Adipocyte (in vitro differentiated cells): Measurements from ENCODE around the gene MAGOH.

Experiments
- DNase-seq: peaks from one replicate; pipeline ENCODE4 v3.0.0-alpha.2; 2015; ENCODE audit warnings: low read depth
- H3K27me3 ChIP-seq: replicated peaks from 2 replicates; pipeline ENCODE4 v1.7.0; 2013; ENCODE audit warnings: mild to moderate bottlenecking, low read length, moderate library complexity; ENCODE audit not compliant: control insufficient read depth, insufficient read depth
- H3K36me3 ChIP-seq: 2 replicates; pipeline ENCODE4 v1.7.0; 2013; ENCODE audit warnings: low read length, mild to moderate bottlenecking, moderate library complexity; ENCODE audit not compliant: control insufficient read depth, insufficient read depth, severe bottlenecking
- H3K4me1 ChIP-seq: 2 replicates; pipeline ENCODE4 v1.7.0; 2013; ENCODE audit warnings: mild to moderate bottlenecking, low read length, moderate library complexity; ENCODE audit not compliant: control insufficient read depth, insufficient read depth
- H3K4me3 ChIP-seq: 2 replicates; pipeline ENCODE4 v1.7.0; 2013; ENCODE audit warnings: mild to moderate bottlenecking, low read length, moderate library complexity
- H3K9ac ChIP-seq: 2 replicates; pipeline ENCODE4 v1.7.0; 2013; ENCODE audit warnings: mild to moderate bottlenecking, low read length, moderate library complexity
- H3K9me3 ChIP-seq: 2 replicates; pipeline ENCODE4 v1.7.0; 2013; ENCODE audit warnings: mild to moderate bottlenecking, low read length, moderate library complexity; ENCODE audit not compliant: control insufficient read depth

MAGOH gene

GRCh38 chr1:53267761-53268160 is 29.4 kb upstream of the MAGOH start:
- no peaks in the 10 kb centered on the region for H3K4me1 ChIP-seq
- peaks cover 12% of the 10 kb centered on the region for H3K36me3 ChIP-seq
- H3K4me3 ChIP-seq = no peak overlapping the region
- no peaks in the 10 kb centered on the region for H3K27me3 ChIP-seq
- H3K9ac ChIP-seq = no peak overlapping the region
- no peak for DNase-seq
- H3K9me3 ChIP-seq = no peaks in the 10 kb centered on the region

GRCh38 chr1:53266038-53266437 is 27.7 kb upstream of the MAGOH start:
- no peak overlapping the region for H3K4me3 ChIP-seq
- no peak for DNase-seq
- H3K4me1 ChIP-seq = no peaks in the 10 kb centered on the region
- no peaks in the 10 kb centered on the region for H3K27me3 ChIP-seq
- H3K36me3 ChIP-seq = peaks cover 25% of the 10 kb centered on the region
- no peaks in the 10 kb centered on the region for H3K9me3 ChIP-seq
- no peak overlapping the region for H3K9ac ChIP-seq

- Histone ChIP-seq H3K36me3 (peaks cover 26% of the 10 kb centered on the region), H3K27me3 (no peaks in the 10 kb centered on the region), H3K9me3 (no peaks in the 10 kb centered on the region), H3K4me1 (no peaks in the 10 kb centered on the region), H3K4me3 (no peak overlapping the region), H3K9ac (no peak overlapping the region)
- DNase-seq = no peak
These were observed 27.3 kb upstream of the MAGOH start for GRCh38 chr1:53265581-53265980.

- DNase-seq = no peak
- H3K9me3 ChIP-seq = no peaks in the 10 kb centered on the region
- H3K9ac ChIP-seq = no peak overlapping the region
- H3K36me3 ChIP-seq = peaks cover 31% of the 10 kb centered on the region
- H3K4me3 ChIP-seq = no peak overlapping the region
- no peaks in the 10 kb centered on the region for H3K27me3 ChIP-seq
- H3K4me1 ChIP-seq = no peaks in the 10 kb centered on the region
These were observed 25.7 kb upstream of the MAGOH start for GRCh38 chr1:53264048-53264447.

GRCh38 chr1:53262000-53262399 is 23.7 kb upstream of the MAGOH start:
- H3K4me1 ChIP-seq = no peaks in the 10 kb centered on the region
- H3K9ac ChIP-seq = no peak overlapping the region
- H3K4me3 ChIP-seq = no peak overlapping the region
- peaks cover 31% of the 10 kb centered on the region for H3K36me3 ChIP-seq
- no peak for DNase-seq
- H3K27me3 ChIP-seq = no peaks in the 10 kb centered on the region
- H3K9me3 ChIP-seq = no peaks in the 10 kb centered on the region

- Histone ChIP-seq H3K27me3 (no peaks in the 10 kb centered on the region), H3K4me3 (no peak overlapping the region), H3K36me3 (peaks cover 31% of the 10 kb centered on the region), H3K4me1 (no peaks in the 10 kb centered on the region), H3K9ac (no peak overlapping the region), H3K9me3 (no peaks in the 10 kb centered on the region)
- DNase-seq = no peak
These were observed 22.4 kb upstream of the MAGOH start for GRCh38 chr1:53260631-53261247.

GRCh38 chr1:53259932-53260331 is 21.6 kb upstream of the MAGOH start:
- Histone ChIP-seq H3K4me1 (peaks cover 5% of the 10 kb centered on the region), H3K9ac (no peak overlapping the region), H3K27me3 (no peaks in the 10 kb centered on the region), H3K36me3 (peaks cover 31% of the 10 kb centered on the region), H3K9me3 (no peaks in the 10 kb centered on the region), H3K4me3 (no peak overlapping the region)
- DNase-seq = no peak

- Histone ChIP-seq H3K4me3 (no peak overlapping the region), H3K9me3 (no peaks in the 10 kb centered on the region), H3K36me3 (peaks cover 25% of the 10 kb centered on the region), H3K9ac (no peak overlapping the region), H3K4me1 (peaks cover 20% of the 10 kb centered on the region), H3K27me3 (no peaks in the 10 kb centered on the region)
- no peak for DNase-seq
These were observed 19.9 kb upstream of the MAGOH start for GRCh38 chr1:53258216-53258615.

- Histone ChIP-seq H3K27me3 (no peaks in the 10 kb centered on the region), H3K36me3 (peaks cover 21% of the 10 kb centered on the region), H3K4me1 (peaks cover 20% of the 10 kb centered on the region), H3K9ac (no peak overlapping the region), H3K9me3 (no peaks in the 10 kb centered on the region), H3K4me3 (no peak overlapping the region)
- DNase-seq = no peak
These were observed 19.2 kb upstream of the MAGOH start for GRCh38 chr1:53257454-53258081.

- H3K4me1 ChIP-seq = peaks cover 20% of the 10 kb centered on the region
- H3K36me3 ChIP-seq = peaks cover 16% of the 10 kb centered on the region
These were observed 18.5 kb upstream of the MAGOH start for GRCh38 chr1:53256511-53257453.

GRCh38 chr1:53255031-53255430 is 16.7 kb upstream of the MAGOH start:
- H3K4me1 ChIP-seq = peaks cover 20% of the 10 kb centered on the region
- H3K4me3 ChIP-seq = no peak overlapping the region
- H3K27me3 ChIP-seq = no peaks in the 10 kb centered on the region
- no peak overlapping the region for H3K9ac ChIP-seq
- no peak for DNase-seq
- no peaks in the 10 kb centered on the region for H3K9me3 ChIP-seq
- no peaks in the 10 kb centered on the region for H3K36me3 ChIP-seq

More at GRCh38 chr1:53256511-53257453, 18.5 kb upstream of the MAGOH start:
- Histone ChIP-seq H3K9me3 (no peaks in the 10 kb centered on the region), H3K9ac (no peak overlapping the region), H3K27me3 (no peaks in the 10 kb centered on the region), H3K4me3 (no peak overlapping the region)
- DNase-seq = no peak
